GM13976 (cell line): ENCODE results near the gene WDR43.
A peak's percentile ranks its signal among the peaks of the same experiment; 100 is the strongest.

Source experiments
- DNase-seq: peaks from one replicate; pipeline ENCODE4 v3.0.0; 2012; ENCODE audit warnings: low spot score
- CTCF ChIP-seq: IDR thresholded peaks from 2 replicates; pipeline ENCODE4 v1.5.1; 2012; ENCODE audit warnings: borderline replicate concordance, mild to moderate bottlenecking; ENCODE audit not compliant: insufficient read depth; ENCODE audit errors: extremely low read depth, missing control alignments, control extremely low read depth
- in situ Hi-C: fragments of 300-500 bp; cut with MboI; formaldehyde crosslinking; loops from one replicate; pipeline ENCODE4 v1.12.0; 2022; ENCODE audit warnings: low sequenced_read_pairs, mixed read lengths, inconsistent platforms; ENCODE audit not compliant: unreplicated experiment

The WDR43 gene

GRCh38 chr2:28894470-28895188, at the start of gene WDR43:
Gene WDR43 (plus strand): TSS chr2:28894667. CDS start chr2:28894699, 32 bp downstream.
- DNase-seq = peak; percentile 98
- in situ Hi-C loops = no loop called here
- TF ChIP-seq CTCF = no peak

- TF ChIP-seq CTCF = no peak
- in situ Hi-C loops = no loop called here
- DNase-seq = no peak
Observed at GRCh38 chr2:28855193-28855592, 39.3 kb upstream of the WDR43 start.

- no peak for DNase-seq
- no peak for TF ChIP-seq CTCF
- in situ Hi-C loops = no loop called here
Observed at GRCh38 chr2:28855977-28856376, 38.5 kb upstream of the WDR43 start.

- TF ChIP-seq CTCF = no peak
- in situ Hi-C loops = no loop called here
- no peak for DNase-seq
Observed at GRCh38 chr2:28868611-28869010, 25.9 kb upstream of the WDR43 start.

- in situ Hi-C loops = no loop called here
- no peak for TF ChIP-seq CTCF
- DNase-seq = peak; percentile 41
Observed at GRCh38 chr2:28869494-28870145, 24.8 kb upstream of the WDR43 start.

GRCh38 chr2:28870146-28870891, 24.1 kb upstream of the WDR43 start, which contains the start of gene TRMT61B:
Gene TRMT61B (minus strand): TSS chr2:28870309. CDS start chr2:28870277, 32 bp downstream.
- peak; percentile 98 for DNase-seq
- TF ChIP-seq CTCF = no peak
- in situ Hi-C loops = no loop called here
